GM19328 (cell line): ENCODE data around the gene TBC1D16.

Experiments
- ATAC-seq: cut with Tn5 transposase; IDR thresholded peaks from one replicate; pipeline ENCODE4 v1.9.1; 2021; ENCODE audit warnings: mild to moderate bottlenecking, moderate library complexity; ENCODE audit not compliant: unreplicated experiment

The TBC1D16 gene

DNA sequence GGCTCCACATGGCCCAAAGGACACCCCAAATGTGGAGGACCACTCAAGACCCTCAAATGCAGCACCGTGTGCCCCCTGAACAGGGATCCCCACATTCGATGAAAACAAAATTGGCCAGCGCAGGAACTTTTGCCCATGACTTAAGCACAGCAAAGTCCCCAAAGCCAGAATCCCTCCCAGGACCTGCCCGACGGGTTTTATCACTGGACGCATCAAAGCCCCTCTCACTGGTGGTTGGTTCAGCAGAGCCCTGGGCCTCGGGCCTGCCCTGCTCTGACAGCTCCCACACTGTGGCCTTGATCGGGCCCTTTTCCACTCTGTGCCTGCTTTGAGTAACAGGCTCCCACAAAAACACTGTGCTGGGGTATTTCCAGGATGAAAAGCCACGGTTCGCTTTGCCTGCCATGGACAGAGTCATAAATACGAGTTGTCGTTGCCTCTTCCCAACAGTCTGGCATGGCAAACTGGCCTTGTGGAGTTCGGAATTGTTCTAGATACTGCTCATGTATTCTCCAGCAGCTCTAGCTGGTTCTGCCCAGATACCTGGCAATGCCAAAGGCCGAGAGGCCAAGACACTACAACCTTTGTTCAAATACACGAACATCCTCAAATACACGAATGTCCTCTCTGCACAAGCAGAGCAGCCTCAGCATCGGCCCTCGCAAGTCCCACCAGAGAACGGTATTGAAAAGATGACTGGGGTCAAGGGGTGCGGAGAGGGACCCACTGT is 46.4 kb downstream of the TBC1D16 start:
- ATAC-seq, result no peak

DNA sequence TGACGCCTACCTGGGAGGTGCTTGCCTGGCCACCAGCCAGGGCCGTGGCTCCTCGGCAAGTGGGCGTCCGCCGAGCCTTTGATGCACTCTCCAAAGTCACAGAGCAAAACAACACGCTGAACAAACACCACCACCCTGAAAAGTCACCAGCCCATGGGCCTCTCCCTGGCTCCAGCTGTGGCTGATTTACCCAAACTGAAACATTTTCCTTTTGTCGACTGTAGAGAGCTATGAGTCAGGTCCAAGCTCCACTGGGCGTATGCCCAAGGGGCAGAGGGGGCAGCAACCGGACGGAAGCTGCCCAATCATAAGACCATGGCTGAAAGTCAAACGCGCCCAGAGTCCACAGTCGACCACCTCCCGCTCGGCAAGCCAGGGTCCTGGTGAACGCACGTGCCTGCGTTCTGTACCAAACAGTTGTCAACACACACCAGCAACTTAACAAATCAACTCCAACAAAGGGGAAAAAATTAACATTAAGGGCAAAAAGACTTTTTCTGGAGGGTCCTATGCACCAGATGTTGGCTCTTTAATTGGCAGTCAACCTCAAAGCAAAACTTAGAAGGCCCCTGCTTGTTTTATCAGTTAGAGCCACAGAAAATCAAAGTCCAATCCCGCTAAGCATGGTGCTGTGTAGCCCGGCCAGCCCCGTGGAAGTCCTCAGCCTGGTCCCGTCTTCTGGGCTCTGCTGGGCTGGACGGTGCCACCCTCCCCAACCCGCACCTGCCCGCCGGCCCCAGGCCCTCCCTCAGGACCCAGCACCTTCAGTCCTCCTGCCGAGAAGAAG is 47.3 kb downstream of the TBC1D16 start:
- ATAC-seq, result no peak

DNA sequence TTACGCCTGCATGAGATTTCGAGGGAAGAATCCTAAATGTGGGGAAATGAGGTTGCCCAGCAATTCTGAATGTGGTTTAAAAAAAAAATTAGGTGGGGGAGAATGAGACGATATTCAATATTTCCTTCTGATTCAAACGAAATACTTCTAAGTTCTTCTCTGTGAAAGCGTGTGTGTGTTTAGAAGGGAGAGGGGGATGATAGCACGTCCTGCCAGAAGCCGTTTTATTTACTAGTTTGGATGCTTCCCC is 47.8 kb downstream of the TBC1D16 start:
- ATAC-seq, result no peak

DNA sequence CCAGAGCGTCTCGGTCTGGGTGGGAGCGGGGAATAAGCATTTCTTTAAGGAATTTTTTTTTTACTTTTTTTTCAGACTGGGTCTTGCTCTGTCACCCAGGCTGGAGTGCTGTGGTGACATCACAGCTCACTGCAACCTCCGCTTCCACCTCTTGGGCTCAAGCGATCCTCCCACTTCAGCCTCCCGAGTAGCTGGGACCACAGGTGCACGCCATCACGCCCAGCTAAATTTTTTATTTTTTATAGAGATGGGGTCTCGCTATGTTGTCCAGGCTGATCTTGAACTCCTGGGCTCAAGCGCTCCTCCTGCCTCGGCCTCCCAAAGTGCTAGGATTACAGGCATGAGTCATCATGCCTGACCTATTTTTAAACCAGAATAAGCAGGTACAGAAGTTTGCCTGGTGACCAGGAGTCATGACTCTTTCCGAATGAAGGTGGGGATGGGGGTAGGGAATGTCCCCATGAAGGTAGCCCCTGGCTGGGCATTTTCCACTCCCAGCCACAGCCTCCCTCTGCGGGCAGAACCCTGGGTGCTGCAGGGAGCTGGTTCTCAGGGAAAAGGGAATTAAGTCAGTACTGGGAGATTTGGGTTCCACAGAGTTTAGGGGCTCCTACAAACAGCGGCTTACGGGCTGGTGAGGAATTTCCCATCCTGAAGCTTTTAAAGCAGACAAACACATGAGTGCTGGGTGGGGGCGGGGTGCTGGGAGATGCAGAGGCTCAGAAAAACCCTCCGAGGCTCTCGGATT is 48.3 kb downstream of the TBC1D16 start:
- ATAC-seq, result no peak

DNA sequence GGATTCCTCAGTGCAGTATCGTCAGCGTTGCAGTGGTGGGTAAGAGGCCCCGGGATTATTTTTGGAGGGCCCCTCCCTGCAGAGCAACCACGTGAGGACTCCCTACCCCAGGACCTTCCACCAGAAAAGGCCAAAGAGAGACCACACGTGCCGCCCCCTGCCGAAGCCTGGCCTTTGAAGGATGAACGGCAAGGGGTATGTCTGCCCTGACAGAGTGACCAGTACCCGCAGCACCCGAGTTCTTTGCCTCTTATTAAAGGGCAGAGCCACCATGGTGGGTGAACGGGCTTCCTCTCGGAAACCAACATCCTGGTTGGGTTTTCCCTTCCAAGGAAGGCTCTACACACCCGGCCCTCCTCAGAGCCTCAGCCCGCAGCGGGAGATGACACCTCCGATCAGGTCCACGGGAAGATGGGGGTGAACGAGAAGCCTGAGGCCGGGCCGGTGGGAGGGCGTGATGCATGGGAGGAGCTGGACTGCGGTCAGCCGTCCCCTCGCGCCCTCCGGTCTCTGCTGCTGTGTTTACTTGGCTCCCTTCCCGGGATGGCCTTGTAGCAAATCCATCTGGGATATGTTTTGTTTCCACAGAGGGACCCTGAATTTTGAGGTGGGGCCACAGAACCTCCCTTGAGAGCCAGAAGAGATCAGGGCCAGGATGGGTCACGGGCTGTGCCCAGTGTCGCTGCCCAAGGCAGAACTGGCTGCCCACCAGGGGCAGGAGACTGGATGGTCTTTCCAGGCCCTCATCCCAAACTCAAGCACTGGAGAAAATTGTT is 49.1 kb downstream of the TBC1D16 start:
- no peak for ATAC-seq

DNA sequence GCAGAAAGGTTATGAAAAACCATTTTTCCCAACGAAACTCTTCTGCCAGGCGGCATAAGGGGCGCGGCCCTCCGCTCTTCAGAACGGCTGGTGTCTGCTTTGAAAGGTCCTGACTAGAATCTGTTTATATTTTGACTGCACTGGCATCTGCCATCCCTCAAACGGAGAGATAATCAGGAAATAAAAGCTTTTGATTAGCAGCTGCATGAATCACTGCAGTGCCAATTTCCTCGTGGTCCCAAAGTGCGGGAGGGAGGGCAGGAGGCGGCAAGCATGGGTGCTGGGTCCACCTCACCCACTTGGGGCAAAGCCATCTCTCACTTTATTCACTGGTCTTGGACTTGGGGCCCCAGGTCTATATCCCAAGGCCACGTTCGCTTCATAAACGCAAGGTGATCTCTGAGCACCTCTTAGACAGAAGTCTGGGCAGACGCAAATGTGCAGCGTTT is 49.7 kb downstream of the TBC1D16 start:
- ATAC-seq, result no peak

DNA sequence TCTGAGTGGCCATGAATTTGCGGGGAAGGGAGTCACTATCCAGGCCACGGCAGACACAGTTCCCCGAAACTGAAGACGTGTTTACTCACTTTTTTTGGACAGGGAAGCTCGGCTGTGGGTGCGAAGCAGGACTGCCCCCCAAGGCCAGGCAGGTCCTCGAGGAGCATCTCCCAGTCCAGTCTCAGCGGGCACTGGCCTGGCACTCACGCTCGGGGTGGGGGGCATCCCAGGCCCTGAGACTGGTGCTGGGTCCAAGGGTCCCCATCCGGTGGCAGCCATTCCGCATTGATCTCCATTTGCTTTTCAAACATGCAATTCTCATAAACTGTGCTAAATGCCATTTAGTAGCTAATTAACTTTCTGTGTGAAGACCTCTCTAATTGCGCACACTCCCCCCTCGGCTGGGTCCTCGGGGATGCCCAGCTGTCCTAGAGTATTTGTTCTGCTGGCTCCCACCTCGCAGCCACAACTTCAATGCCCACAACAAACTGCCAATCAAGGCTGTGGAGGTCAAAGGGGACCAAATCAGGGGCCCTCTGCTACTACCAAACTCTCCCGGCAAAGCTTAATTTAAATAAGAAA is 50.2 kb downstream of the TBC1D16 start:
- no peak for ATAC-seq

DNA sequence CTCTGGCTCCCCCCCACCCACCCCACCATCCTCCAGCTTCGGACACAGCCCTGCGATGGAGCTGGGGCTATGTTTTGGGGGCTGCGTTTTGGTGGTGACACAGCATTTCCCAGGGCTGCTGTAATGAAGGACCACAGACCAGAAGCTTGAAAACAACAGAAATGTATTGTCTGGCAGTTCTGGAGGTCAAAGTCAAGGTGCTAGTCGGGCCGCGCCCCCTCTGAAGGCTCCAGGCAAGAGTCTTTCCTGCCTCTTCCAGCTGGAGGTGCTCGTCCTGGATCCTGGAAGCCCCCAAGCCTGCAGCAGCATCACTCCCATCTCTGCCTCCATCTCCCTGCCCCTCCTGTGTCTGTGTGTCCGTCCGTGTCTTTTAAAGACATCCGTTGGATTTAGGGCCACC is 50.8 kb downstream of the TBC1D16 start:
- no peak for ATAC-seq

DNA sequence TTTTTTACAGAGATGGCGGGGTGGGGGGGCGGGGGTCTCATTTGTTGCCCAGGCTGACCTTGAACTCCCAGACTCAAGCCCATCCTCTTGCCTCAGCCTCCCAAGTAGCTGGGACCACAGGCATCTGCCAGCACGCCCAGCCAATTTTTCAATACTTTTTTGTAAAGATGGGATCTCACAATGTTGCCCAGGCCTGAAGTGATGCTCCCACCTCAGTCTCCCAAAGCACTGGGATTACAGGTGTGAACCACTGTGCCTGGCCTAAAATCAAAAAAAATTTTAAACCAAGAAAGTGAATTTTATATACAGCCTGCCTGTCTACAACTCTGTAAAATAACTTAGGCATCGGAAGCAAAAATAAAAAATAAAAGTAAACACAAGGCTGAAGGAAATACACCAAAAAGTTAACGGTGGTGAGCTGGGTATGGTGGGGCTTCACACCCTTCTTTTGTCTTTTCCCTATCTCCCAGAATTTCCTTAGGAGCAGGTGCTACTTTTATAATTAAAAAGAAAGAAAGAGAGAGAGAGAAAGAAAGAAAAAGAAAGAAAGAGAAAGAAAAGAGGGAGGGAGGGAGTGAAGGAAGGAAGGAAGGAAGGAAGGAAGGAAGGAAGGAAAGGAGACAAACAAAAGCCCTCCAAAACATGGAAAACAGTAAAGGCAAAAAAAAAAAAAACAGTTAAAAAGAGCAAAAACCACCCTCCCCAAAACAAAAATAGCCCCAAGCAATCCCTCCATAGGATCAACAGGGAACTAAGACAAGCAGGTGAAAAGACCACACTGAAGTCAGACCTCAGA is 51.4 kb downstream of the TBC1D16 start:
- no peak for ATAC-seq

DNA sequence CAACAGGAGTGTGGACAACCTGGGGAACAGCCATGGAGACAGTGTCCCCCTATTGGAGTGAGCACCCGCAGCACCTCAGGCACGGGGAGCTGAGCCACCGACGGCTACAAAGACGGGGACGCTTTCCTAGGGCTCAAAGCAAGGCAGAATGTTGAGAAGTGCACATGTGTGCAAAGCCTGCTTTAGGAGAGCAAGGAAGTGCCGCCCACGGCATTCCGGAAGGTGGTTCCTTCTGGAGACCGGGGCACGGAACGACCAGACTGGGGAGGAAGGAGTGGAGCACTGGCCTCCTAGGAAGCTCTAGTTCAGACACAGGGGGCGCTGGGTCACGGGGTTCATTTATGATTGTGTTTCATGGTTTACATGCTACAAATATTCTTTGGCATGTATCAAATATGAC is 52.2 kb downstream of the TBC1D16 start:
- ATAC-seq, result no peak

DNA sequence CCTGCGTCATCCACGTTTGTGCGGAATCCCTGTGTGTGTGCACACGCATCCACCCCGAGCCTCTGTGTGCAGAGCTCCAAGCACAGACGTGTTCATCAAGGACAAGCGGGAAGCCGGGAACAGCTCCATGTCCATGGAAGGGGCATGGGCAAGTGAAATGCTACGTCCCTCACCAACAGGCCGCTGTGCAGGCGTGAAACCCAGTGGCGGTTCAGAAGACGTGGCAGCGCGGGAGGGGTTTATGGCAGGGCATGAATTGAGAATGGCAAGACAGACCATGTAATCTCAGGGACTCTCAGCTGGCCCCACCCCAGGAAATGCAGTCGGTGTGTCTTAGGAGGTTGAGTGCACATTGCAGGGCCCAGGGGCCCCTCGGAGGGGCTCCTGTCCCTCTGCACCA is 52.7 kb downstream of the TBC1D16 start:
- no peak for ATAC-seq

DNA sequence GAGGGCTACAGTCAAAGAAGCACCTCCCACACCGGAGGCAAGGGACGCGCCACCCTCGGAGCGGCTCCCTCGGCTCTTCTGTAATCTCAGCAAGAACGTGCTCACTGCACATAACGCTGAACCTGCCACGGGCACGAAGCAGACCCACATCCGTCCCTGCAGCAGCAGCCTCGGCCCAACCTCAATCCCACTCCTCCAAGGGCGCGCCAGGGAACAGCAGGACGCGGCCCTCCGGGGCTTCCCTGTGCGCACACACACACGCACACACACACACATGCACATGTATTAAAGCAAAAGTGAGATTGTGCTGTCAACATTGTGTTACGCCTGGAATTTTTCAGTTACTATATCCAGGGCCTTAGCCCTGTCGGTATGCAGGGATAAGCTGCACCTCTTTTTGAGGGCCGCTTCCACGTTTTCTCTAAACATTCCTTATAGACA is 54.0 kb downstream of the TBC1D16 start:
- no peak for ATAC-seq

DNA sequence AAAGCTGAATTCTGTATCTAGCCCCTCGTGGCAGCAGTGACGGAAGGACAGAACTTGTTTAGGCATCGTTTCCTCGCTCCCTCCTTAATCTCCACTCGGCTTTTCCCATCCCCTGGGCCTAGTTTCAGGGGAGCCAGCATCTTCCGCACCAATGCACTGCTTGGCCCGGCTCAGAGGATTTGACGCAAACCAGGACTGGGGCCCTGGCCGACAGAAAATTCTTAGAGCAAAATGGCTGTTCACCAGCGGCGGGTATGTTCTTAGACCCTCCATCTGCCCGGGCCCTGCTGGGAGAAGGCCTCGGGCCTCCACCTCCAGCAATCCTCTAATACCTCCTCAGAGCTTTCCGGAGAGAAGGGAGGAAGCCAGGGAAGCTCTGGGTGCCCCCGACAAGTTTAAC is 54.6 kb downstream of the TBC1D16 start:
- ATAC-seq, result no peak

DNA sequence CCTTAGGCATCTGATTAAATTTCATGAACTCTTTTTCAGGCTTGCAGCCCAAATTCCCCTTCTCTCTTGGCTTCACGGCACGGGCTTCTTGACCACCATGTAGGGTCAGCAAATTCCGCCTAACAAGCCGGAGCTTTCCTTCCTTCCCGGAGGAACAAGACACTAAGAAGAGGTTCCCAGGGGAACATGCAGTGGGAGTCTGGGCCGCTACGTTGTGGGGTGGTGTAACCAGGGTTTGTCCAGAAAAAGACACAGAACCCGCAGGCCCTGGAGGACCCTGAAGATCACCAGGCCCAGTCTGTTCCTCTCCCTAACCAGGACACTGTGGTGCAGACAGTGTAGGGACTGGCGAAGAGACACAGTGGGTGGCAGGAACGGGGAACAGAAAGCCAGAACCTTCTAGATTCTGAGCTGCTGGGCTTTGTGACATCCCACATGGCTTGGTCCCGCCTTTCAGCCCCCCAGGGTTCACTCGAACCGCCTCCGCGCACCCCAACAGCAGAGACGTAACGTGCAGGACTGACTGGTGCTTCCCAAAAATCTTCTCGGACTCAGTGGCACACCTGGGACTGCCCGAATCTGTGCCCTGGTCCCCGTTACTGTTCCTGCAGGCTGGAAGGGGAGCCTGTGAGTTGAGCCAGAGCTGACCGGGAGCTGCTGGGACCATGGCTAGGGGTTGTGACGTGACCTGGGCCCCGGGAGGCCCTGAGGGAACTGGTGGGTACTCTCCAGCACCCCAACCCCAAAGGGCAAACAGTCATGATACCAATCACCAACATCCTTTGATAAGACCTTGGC is 55.2 kb downstream of the TBC1D16 start:
- no peak for ATAC-seq

DNA sequence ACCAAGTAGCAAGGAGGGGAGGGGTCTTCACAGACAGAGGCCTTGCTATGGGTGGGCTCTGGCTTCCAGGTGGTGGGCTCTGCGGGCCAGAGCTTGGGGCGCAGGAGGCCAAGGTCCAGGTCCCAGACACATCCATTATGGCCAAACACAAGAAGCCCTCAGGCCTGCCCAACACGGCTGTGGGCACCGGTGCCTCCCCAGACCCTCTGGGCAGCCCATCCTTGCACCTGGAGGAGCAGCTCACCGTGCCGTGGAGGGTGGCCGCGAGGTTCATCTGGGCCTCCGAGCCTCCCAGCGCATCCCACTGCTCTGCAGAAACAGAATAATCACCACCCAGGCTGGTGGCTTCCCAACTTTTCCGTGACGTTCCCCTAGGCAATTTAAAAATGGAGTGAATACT is 55.9 kb downstream of the TBC1D16 start:
- ATAC-seq, result no peak

DNA sequence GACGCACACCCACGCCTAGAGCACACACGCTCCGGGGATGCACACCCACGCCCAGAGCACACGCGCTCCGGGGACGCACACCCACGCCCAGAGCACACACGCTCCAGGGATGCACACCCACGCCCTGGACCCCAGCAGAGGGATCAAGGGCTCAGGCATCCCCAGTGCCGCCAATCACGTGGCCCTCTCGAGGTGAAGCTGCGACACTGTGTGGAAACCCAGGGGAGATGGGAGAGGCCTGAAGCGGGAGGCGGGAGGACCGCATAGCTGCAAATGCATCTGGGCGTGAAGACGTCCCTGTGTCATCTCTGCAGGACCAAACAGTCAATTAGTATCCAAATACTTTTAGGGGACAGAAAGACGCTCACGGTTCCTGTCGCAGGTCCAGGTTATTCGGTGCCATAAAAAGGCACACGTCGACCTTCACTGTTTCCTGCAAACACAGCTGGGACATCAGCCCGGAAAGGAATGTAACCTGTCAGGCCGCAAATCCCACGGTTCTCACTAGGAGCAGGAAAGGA is 56.4 kb downstream of the TBC1D16 start:
- ATAC-seq, result no peak

DNA sequence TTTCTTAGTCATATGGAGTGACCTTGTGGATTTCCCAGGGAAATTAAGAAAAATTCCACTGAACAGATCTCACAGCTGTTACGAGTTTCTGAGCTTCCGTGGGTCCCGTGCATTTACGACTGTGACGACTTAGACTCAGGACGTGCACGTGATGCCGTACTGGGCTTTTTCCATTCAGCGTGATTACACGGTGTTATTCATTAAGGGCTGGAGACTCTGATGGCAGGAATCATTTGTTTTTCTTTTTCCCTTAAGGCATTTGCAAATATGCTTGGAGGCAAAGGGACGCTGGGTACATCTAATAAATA is 57.2 kb downstream of the TBC1D16 start:
- ATAC-seq, result no peak

DNA sequence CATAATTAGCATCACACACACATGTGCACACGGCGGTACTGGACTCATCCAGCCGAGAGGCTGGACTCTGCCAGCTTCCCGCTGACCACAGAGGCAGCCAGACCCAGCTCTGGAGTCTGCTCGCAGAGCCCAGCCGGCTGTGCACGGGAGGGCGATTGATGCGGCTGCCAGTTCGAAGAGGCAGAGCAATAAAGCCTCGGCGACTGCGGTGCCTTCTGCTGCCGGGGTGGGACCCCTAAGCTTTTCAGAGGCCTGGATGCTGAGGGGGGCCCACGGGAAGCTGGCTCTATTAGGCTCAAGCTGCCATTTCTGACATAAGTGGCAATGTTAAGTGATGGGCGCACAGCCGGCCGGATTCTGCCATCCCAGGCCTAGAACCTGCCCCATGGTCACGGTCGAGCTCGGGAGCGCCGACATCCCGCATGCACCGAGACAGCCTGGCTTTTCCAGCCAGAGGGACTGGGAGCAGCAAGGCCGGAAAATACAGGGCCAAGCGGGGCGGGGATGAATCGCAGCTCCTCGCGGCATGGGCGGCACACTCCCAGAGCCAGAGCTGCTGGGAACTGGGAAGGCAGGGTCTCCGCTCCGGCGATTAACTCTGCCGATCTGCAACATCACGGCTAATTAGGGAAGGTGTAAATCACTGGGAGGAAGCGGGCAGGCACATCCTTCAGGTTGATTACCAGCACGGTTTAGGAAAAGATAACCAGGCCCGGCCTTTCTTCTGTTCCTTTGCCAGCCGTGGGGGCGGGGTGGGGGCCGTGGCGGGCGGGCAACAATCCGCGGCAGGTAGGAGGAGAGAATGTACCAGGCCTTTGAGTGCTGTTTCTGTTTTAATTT is 57.7 kb downstream of the TBC1D16 start:
- no peak for ATAC-seq
